Esophagus squamous epithelium (tissue), 4 donors: ENCODE measurements around the gene PKM.

ENCODE experiments used
- POLR2A ChIP-seq, 4 donors: fragments of 450-650 bp; IDR thresholded peaks; one replicate each; pipeline ENCODE4 v1.6.1; 2017; ENCODE audit warnings: antibody characterized with exemption in 4 of 4, mild to moderate bottlenecking in 4 of 4, moderate library complexity in 3 of 4
- TF ChIP-seq, protein P1 (sequence below), 6 experiments: fragments of 450-650 bp in 4 of 6; fragments of 200-600 bp in 2 of 6; sonication (generic) in 2 of 6; IDR thresholded peaks; one replicate each; pipeline ENCODE4 v1.5.1; 2016 to 2019; ENCODE audit warnings: antibody characterized with exemption in 6 of 6, mild to moderate bottlenecking in 4 of 6, moderate library complexity in 4 of 6

DNA sequence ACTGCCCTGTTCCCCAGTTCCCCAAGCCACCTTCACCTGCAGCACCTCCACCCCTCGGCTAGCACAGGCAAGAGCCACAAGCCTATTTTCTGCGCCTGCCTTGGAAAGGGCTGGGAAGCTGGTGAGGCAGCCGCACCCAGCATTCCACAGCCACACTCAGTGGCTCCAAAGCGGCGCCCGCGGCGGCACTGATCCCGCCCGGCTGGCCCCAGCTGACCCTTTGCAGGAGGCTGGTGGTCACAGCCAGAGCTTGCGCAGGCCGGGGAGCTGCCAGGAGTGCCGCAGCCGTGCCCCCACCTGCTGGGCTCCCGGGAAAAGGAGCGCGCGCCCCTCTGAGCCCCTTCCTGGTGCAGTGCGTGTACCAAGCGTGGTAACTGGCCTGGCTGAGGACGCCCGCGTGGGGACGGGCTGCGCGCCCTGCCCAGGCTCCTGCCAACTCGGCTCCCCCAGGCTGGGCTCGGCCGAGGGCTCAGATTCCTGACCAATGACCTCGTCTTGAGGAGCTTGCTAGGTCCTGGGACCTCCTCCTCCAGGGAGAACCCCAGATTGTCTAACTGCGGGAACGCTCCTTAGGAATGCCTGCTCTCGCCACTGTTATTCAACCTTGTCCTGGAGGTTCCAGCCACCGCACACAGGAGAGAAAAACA is 46.7 kb downstream of the PKM start:
- no peak for TF ChIP-seq POLR2A (IDR thresholded peaks at IDR 0.05)
- TF ChIP-seq, protein P1, sequence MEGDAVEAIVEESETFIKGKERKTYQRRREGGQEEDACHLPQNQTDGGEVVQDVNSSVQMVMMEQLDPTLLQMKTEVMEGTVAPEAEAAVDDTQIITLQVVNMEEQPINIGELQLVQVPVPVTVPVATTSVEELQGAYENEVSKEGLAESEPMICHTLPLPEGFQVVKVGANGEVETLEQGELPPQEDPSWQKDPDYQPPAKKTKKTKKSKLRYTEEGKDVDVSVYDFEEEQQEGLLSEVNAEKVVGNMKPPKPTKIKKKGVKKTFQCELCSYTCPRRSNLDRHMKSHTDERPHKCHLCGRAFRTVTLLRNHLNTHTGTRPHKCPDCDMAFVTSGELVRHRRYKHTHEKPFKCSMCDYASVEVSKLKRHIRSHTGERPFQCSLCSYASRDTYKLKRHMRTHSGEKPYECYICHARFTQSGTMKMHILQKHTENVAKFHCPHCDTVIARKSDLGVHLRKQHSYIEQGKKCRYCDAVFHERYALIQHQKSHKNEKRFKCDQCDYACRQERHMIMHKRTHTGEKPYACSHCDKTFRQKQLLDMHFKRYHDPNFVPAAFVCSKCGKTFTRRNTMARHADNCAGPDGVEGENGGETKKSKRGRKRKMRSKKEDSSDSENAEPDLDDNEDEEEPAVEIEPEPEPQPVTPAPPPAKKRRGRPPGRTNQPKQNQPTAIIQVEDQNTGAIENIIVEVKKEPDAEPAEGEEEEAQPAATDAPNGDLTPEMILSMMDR (IDR thresholded peaks at IDR 0.05) = no peak
